ENCODE data around the gene CATSPER1.

Gene CATSPER1

GRCh38 chr11:65983589-65983987 lies 42.7 kb downstream of the CATSPER1 start:
- Mint-ChIP-seq H3K9me3 (no peaks in the 10 kb centered on the region), H3K4me1 (no peaks in the 10 kb centered on the region), H3K27ac (no peak overlapping the region), H3K36me3 (ENCODE audit: low read depth) (peaks cover 11% of the 10 kb centered on the region), H3K27me3 (ENCODE audit: low read depth, poor library complexity) (no peaks in the 10 kb centered on the region), H3K4me3 (no peak overlapping the region)
- TF ChIP-seq, protein P1, sequence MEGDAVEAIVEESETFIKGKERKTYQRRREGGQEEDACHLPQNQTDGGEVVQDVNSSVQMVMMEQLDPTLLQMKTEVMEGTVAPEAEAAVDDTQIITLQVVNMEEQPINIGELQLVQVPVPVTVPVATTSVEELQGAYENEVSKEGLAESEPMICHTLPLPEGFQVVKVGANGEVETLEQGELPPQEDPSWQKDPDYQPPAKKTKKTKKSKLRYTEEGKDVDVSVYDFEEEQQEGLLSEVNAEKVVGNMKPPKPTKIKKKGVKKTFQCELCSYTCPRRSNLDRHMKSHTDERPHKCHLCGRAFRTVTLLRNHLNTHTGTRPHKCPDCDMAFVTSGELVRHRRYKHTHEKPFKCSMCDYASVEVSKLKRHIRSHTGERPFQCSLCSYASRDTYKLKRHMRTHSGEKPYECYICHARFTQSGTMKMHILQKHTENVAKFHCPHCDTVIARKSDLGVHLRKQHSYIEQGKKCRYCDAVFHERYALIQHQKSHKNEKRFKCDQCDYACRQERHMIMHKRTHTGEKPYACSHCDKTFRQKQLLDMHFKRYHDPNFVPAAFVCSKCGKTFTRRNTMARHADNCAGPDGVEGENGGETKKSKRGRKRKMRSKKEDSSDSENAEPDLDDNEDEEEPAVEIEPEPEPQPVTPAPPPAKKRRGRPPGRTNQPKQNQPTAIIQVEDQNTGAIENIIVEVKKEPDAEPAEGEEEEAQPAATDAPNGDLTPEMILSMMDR (IDR thresholded peaks at IDR 0.05) = no peak
- DNase-seq = no peak

DNA sequence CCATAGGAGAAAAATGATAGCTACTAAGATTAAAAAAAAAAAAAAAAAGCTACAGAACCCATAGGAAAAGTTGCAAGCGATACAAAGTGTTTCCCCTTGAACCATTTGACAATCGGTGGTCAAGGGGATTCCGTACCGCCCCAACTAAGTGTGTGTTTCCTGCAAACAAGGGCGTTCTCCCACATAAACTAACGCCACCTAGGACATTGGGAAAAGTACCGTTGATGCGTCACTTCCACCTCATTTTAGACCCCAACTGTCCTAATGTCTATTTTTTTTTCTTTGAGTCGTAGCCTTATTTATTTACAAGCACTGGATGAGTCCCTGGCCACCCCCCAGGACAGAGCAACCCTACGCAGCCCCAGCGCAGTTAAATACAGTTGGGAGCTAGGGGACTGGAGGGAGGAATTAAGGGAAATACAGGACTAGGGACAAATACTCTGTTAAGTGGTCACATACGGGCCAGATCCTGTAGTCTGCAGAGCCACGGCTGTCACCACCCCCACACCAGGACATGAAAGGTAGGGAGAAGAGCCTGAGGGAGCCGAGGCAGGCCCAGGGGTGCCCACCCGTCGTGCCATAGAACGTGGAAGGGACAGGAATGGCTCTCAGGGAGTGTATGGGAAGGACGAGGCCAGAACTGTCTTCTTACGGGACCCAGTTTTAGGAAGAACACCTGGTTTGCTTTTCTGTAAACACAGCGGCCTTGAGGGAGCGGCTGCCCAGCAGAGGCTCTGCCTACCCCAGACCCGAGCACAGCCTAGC lies 43.3 kb downstream of the CATSPER1 start:
- TF ChIP-seq, protein P1 (IDR thresholded peaks at IDR 0.05) = no peak
- Mint-ChIP-seq H3K4me1 (no peaks in the 10 kb centered on the region), H3K9me3 (no peaks in the 10 kb centered on the region), H3K36me3 (ENCODE audit: low read depth) (peaks cover 11% of the 10 kb centered on the region), H3K27me3 (ENCODE audit: low read depth, poor library complexity) (no peaks in the 10 kb centered on the region), H3K4me3 (no peak overlapping the region), H3K27ac (no peak overlapping the region)
- no peak for DNase-seq

DNA sequence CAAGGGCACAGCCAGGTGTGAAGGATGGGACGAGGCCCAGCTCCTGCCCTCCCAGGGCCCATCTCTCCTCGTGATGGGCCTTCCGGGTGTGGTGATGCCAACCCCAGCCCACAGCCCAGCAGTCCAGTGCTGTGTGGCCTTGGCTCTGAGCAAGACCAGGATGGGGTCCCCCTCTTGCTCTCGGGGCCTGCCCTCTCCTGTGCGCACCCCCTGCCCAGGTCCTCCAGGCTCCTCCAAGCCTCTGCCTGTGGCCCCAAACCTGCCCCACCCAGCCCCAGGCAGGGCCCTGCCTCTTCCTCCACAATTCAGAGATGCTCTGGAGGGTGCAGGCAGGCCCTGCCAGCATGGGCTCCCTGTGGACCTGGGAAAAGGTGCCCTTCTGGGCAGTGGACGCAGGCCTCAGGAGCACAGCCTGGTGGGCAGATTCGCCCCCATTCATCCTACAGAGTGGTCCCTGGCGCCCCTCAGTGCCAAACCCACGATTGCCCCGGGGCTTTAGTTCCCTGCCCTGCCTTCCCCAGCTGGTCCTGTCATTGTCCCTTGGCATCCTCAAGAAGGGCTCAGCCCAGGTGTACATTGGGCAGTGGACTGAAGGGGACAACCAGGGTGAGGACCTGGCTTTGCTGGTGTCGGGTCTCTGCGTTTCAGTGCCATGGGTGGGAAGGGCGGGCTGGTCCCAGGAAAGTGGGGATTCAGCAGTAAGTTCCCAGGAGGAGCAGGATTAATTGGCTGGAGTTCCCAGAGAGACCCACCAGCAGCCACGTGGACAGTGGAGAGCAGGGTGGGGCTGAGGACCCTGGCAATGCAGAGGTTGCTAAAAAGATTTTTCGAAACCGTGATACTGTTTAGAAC lies 44.1 kb downstream of the CATSPER1 start:
- H3K4me3 Mint-ChIP-seq = no peak overlapping the region
- H3K27ac Mint-ChIP-seq = no peak overlapping the region
- no peaks in the 10 kb centered on the region for H3K4me1 Mint-ChIP-seq
- no peak for DNase-seq
- no peaks in the 10 kb centered on the region for H3K9me3 Mint-ChIP-seq
- TF ChIP-seq, protein P1 (IDR thresholded peaks at IDR 0.05) = no peak
- no peaks in the 10 kb centered on the region for H3K27me3 Mint-ChIP-seq (ENCODE audit: low read depth, poor library complexity)
- peaks cover 11% of the 10 kb centered on the region for H3K36me3 Mint-ChIP-seq (ENCODE audit: low read depth)

- TF ChIP-seq, protein P1 (IDR thresholded peaks at IDR 0.05) = no peak
- no peak for DNase-seq
- Mint-ChIP-seq H3K27ac (no peak overlapping the region), H3K36me3 (ENCODE audit: low read depth) (peaks cover 13% of the 10 kb centered on the region), H3K4me3 (no peak overlapping the region), H3K9me3 (no peaks in the 10 kb centered on the region), H3K27me3 (ENCODE audit: low read depth, poor library complexity) (no peaks in the 10 kb centered on the region), H3K4me1 (no peaks in the 10 kb centered on the region)
These were observed 45.1 kb downstream of the CATSPER1 start for GRCh38 chr11:65981101-65981740.

- no peaks in the 10 kb centered on the region for H3K4me1 Mint-ChIP-seq
- H3K36me3 Mint-ChIP-seq (ENCODE audit: low read depth) = peaks cover 22% of the 10 kb centered on the region
- H3K27me3 Mint-ChIP-seq (ENCODE audit: low read depth, poor library complexity) = no peaks in the 10 kb centered on the region
- TF ChIP-seq, protein P1 (IDR thresholded peaks at IDR 0.05) = no peak
- no peak for DNase-seq
- peak overlapping the region; percentile 66 for H3K27ac Mint-ChIP-seq
- H3K9me3 Mint-ChIP-seq = no peaks in the 10 kb centered on the region
- H3K4me3 Mint-ChIP-seq = no peak overlapping the region
These were observed 47.0 kb downstream of the CATSPER1 start for GRCh38 chr11:65979261-65979759.
